ENCODE measurements around the gene CD68. TPM values are rescaled to one million over a fixed set of nuclear protein-coding genes. Genes with fewer than 3 reads are reported as not detected.

CD68 gene
- total RNA-seq, 1 experiment from 2014 or later, result 44.1 TPM

GRCh38 chr17:7559320-7560171 lies 19.9 kb upstream of the CD68 start:
- DNase-seq (ENCODE audit: low read depth), result no peak

- DNase-seq (ENCODE audit: low read depth), result no peak
Observed at GRCh38 chr17:7560172-7561027, 19.0 kb upstream of the CD68 start.

GRCh38 chr17:7561028-7561575 lies 18.3 kb upstream of the CD68 start:
- DNase-seq (ENCODE audit: low read depth), result peak; percentile 74

GRCh38 chr17:7561589-7562207 lies 17.7 kb upstream of the CD68 start, which contains the start of gene SENP3:
SENP3 (plus strand) TSS chr17:7561919; CDS start chr17:7563077, 1,158 bp downstream.
- peak; percentile 84 for DNase-seq (ENCODE audit: low read depth)

GRCh38 chr17:7562208-7562605 lies 17.2 kb upstream of the CD68 start:
- no peak for DNase-seq (ENCODE audit: low read depth)

- DNase-seq (ENCODE audit: low read depth), result no peak
Observed at GRCh38 chr17:7563115-7563869, 16.1 kb upstream of the CD68 start.

- DNase-seq (ENCODE audit: low read depth), result no peak
Observed at GRCh38 chr17:7569571-7569970, 9.9 kb upstream of the CD68 start.

- no peak for DNase-seq (ENCODE audit: low read depth)
Observed at GRCh38 chr17:7570351-7570750, 9.1 kb upstream of the CD68 start.

- no peak for DNase-seq (ENCODE audit: low read depth)
Observed at GRCh38 chr17:7572338-7572587, 7.2 kb upstream of the CD68 start.

GRCh38 chr17:7572588-7573323 lies 6.7 kb upstream of the CD68 start:
- DNase-seq (ENCODE audit: low read depth), result peak; percentile 99

- DNase-seq (ENCODE audit: low read depth), result peak; percentile 85
Observed at GRCh38 chr17:7573324-7574080, 5.9 kb upstream of the CD68 start.

GRCh38 chr17:7574176-7574953 lies 5.1 kb upstream of the CD68 start:
- no peak for DNase-seq (ENCODE audit: low read depth)

- DNase-seq (ENCODE audit: low read depth), result no peak
Observed at GRCh38 chr17:7575481-7575883, 4.0 kb upstream of the CD68 start.

- DNase-seq (ENCODE audit: low read depth), result no peak
Observed at GRCh38 chr17:7575959-7576358, 3.5 kb upstream of the CD68 start.

- no peak for DNase-seq (ENCODE audit: low read depth)
Observed at GRCh38 chr17:7576432-7576937, 3.0 kb upstream of the CD68 start.

- DNase-seq (ENCODE audit: low read depth), result no peak
Observed at GRCh38 chr17:7577327-7578199, 1.9 kb upstream of the CD68 start.

- no peak for DNase-seq (ENCODE audit: low read depth)
Observed at GRCh38 chr17:7579834-7580603, 581 bp downstream of the CD68 start.
